HG03039 (cell line): ENCODE data around the gene OR52K2.
"Not testable (repeated sequence)": the region's sequence is repeated elsewhere in the genome, so short reads cannot be mapped to it uniquely, and the experiment has no call there.

ENCODE experiments used
- ATAC-seq: cut with Tn5 transposase; IDR thresholded peaks from one replicate; pipeline ENCODE4 v1.9.1; 2021; ENCODE audit warnings: mild to moderate bottlenecking, moderate library complexity; ENCODE audit not compliant: unreplicated experiment

The OR52K2 gene

GRCh38 chr11:4448995-4449394 is at the start of gene OR52K2:
Gene OR52K2, plus strand, starts transcription at chr11:4449295. Its CDS starts 45 bp downstream, at chr11:4449340.
- no peak for ATAC-seq

DNA sequence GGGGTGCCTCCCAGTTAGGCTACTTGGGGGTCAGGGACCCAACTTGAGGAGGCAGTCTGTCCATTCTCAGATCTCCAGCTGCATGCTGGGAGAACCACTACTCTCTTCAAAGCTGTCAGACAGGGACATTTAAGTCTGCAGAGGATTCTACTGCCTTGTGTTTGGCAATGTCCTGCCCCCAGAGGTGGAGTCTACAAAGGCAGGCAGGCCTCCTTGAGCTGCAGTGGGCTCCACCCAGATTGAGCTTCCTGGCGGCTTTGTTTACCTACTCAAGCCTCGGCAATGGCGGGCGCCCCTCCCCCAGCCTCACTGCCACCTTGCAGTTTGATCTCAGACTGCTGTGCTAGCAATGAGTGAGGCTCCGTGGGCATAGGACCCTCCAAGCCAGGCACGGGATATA is 42.9 kb upstream of the OR52K2 start:
- ATAC-seq: not testable (repeated sequence)

DNA sequence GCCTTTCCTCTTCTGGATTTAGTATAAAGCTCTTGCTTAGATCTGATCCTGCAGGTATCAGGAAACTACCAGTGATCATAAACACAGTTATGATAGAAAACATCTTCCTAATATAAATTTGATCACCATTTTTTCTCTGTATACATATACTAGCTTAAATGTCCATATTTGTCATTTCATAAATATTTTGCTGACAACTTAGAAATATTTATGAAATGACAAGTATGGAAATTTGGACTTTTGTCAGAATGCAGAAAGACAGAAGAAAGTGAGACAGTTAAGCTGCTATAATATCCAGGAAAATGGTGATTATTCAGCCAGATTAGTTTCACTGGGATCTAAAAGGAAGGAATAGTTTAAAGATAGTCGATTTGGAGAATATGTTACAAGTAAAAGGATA is 32.8 kb upstream of the OR52K2 start:
- ATAC-seq: no peak

DNA sequence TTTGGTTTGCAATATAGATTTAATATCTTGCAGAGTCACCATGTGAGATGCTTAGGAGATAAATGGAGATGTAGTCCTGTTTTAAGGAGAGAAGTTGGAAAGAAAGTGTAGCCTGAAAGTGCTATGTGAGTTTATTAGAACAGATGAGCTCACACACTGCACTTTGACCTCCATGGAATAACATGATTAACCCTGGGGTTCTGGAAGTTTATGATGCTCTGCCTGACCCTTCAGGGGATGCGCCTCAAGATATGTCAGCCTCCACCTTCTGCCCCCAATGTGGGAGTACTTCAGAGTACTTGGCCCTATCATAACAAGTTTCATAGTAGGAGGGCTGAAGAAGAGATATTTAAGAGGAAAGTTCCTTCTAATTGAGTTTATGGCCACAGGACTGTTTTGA is 32.3 kb upstream of the OR52K2 start:
- no peak for ATAC-seq

DNA sequence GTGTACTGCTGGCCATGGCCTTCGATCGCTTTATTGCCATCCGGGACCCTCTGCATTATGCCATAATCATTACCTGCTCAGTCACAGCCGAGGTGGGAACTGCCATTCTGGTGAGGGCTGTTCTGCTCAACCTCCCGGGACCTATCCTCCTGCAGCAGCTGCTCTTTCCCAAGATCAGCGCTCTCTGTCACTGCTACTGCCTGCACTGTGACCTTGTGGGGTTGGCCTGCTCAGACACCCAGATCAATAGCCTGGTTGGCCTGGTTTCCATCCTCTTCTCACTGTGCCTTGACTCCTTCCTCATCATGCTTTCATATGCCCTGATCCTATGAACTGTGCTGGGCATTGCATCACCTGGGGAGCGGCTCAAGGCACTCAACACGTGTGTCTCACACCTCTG is 30.7 kb upstream of the OR52K2 start:
- no peak for ATAC-seq

DNA sequence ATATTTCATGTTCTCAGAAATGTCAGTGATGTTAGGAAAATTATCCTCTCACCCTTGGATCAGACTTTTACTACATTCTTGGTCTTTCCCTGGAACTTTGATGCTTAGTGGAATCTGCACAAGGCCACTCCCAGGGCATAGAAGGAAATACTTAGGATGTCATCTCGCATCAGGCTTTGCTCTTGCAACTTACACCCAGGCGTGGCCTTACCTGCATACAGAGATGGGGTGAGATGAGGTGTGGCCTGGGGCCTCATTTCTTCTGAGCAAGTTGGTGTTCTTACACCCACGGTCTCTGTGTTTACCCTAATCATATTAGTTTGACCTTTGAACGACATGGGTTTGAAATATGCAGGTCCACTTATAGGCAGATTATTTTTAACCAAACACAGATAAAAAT is 19.0 kb upstream of the OR52K2 start:
- no peak for ATAC-seq

GRCh38 chr11:4433856-4434255 is 15.2 kb upstream of the OR52K2 start:
- no peak for ATAC-seq

GRCh38 chr11:4436411-4436810 is 12.7 kb upstream of the OR52K2 start:
- no peak for ATAC-seq

GRCh38 chr11:4441515-4441914 is 7.6 kb upstream of the OR52K2 start:
- ATAC-seq: no peak

GRCh38 chr11:4443232-4443891 is 5.7 kb upstream of the OR52K2 start:
- ATAC-seq: no peak

DNA sequence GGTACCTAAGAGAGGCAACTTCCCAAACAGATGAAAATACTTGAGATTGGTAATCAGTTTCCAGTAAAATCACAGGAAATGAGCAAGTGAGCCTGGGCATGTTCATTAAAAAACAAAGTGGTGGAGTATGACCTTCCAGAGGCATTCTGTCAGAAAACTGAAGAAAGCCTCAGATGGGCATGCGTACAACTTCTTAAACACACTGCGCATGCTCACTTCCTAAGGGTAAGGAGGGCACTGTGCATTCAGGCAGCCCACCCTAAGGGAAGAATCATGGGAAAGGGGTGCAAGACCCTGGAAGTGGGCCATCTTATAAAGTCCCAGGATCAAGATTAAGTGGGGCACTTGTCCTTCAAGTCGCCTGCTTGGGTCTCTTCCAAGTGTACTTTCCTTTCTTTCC is 4.0 kb downstream of the OR52K2 start:
- ATAC-seq: no peak

DNA sequence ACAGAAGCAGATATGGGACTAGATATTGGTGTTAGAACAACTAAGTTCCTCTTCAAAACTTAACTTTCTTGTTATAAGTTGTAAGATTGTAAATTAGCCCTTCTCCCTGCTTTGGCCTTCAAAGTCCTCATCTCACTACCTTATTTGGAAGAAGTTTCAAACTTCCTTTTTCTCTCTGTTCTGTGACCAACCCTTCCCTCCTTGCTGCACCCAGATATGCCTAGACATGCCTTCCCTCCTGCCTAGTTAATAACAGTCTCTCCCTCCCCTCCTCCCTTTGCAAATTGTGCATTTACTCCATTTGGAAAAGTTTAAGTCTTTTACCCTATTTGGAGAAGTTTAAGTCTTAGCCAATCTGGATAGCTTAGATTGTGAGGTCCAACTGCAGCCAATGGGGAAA is 4.9 kb downstream of the OR52K2 start:
- no peak for ATAC-seq

- no peak for ATAC-seq
These were observed 6.3 kb downstream of the OR52K2 start for GRCh38 chr11:4455419-4455818.

DNA sequence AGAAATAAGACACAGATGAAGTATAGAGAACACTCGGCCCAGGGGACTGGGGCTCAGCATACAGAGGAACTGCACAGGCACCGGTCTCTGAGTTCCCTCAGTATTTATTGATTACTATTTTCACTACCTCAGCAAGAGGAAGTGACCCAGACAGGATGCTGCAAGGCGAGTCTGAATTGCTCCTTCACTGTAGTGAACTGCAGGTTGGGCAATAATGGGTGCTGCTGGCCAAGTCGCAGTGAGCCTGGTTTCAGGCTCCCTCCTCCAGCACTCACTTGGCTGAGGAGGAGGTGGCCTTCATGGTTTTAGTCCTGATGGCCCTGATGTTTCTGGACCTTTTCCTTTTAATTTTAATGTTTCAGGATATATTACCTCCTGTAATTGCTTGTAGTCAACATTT is 10.4 kb downstream of the OR52K2 start:
- ATAC-seq: no peak

GRCh38 chr11:4460151-4460550 is 11.1 kb downstream of the OR52K2 start:
- ATAC-seq: no peak

DNA sequence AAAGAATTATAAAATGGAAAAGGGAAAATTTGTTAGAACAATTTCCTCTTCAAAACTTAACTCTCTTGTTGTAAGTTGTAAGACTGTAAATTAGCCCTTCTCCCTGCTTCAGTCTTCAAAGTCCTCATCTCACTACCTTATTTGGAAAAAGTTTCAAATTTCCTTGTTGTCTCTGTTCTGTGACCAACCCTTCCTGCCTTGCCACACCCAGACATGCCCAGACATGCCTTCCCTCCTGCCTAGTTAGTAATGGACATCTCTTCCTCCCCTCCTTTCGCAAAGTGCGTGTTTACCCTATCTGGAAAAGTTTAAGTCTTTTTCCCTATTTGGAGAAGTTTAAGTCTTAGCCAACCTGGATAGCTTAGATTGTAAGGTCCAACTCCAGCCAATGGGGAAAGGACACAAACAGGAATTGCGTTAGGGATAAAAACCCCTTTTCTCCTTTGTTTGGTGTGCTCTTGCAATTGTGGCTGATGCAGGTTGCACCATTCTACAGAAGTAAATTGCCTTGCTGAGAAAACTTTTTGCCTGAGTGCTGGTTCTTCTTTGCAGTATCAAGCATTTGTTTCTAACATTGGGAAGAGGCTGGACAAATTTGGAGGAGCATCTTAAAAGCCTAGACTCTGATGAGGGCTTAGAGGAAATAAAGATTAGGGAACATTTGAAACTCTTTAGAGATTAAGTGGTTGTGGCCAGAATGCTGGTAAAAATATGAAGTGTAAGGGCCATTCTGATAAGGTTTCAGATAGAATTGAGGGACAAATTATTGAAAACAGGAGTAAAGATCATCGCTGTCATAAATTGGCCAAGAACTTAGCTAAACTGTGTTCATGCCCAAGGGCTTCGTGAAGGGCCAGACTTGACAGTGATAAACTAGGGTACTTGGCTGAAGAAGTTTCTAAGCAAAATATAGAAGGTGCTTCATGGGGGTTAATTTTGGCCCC is 15.4 kb downstream of the OR52K2 start:
- ATAC-seq: no peak

GRCh38 chr11:4465407-4465806 is 16.3 kb downstream of the OR52K2 start:
- no peak for ATAC-seq

DNA sequence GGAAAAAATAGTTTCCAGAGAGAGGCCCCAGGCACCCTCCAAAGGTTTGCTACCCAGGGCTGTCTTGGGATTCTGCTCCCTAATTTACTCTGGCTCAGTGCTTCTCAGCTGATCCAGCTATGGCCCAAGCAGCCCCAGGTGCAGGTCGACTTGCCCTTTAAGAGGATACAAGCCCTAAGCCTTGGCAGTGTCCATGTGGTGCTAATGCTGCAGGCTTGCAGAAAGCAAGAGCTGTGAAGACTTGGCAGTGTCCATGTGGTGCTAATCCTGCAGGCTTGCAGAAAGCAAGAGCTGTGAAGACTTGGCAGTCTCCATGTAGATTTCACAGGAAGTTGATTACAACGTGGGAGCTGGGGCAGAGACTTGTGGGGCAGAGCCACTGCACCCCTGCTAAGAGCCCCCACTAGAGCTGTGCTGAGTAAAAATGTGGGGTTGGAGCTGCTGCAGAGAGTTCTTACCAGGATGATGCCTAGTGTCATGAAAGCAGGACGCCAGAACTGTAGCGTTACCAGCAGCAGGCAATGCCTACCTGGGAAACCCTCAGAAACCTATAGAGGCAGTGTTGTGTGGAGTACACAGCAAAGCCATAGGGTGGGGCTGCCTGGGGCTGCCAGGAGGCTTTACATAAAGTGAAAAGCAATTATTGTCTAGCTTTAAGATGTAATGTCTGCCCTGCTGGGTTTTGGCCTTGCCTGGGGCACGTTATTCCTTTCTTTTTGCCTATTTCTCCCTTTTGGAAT is 17.2 kb downstream of the OR52K2 start:
- ATAC-seq: no peak

DNA sequence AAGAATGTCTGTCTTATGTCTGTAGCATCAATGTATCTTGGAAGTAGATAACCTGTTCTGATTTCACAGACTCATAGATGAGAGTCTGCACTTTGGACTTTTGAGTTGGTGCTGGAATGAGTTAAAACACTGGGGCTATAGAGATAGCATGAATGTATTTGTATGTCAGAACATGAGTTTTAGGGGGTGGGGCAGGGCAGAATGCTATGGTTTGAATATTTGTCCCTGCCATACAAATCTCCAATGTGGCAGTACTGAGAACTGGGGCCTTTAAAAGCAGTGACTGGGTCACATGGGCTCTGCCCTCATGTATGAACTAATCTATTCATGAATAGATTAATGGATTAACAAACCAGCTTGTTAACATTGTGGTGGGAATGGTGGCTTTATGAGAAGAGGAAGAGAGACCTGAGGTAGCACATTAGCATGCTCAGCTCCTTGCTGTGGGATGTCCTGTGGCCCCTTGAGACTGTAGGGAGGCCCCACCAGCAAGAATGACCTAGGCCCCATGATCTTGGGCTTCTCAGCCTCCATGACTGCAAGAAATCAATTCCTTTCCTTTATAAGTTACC is 17.9 kb downstream of the OR52K2 start:
- ATAC-seq: no peak

- no peak for ATAC-seq
These were observed 18.9 kb downstream of the OR52K2 start for GRCh38 chr11:4467811-4468606.
